Trophoblast cell (in vitro differentiated cells and primary cell): ENCODE measurements around the gene HPF1.

Source experiments
- DNase-seq, 2 donors: peaks; one replicate each; pipeline ENCODE4 v3.0.0-alpha.2; 2016
- H2AFZ ChIP-seq: 2 replicates; pipeline ENCODE4 v1.6.1; 2013; ENCODE audit warnings: low read length, moderate library complexity, mild to moderate bottlenecking; ENCODE audit not compliant: insufficient read depth, poor library complexity
- H2AK5ac ChIP-seq: 2 replicates; pipeline ENCODE4 v1.6.1; 2013; ENCODE audit warnings: mild to moderate bottlenecking, low read length
- H2BK120ac ChIP-seq: 2 replicates; pipeline ENCODE4 v1.6.1; 2013; ENCODE audit warnings: low read length, mild to moderate bottlenecking, moderate library complexity; ENCODE audit not compliant: insufficient read depth, poor library complexity
- H2BK12ac ChIP-seq: 2 replicates; pipeline ENCODE4 v1.6.1; 2013; ENCODE audit warnings: mild to moderate bottlenecking, low read length, moderate library complexity
- H2BK5ac ChIP-seq: 2 replicates; pipeline ENCODE4 v1.6.1; 2013; ENCODE audit warnings: low read length, low read depth, moderate library complexity, mild to moderate bottlenecking; ENCODE audit not compliant: poor library complexity
- H3K14ac ChIP-seq: 2 replicates; pipeline ENCODE4 v1.6.1; 2013; ENCODE audit warnings: mild to moderate bottlenecking, low read length
- H3K18ac ChIP-seq: 2 replicates; pipeline ENCODE4 v1.6.1; 2013; ENCODE audit warnings: mild to moderate bottlenecking, low read length
- H3K23ac ChIP-seq: 2 replicates; pipeline ENCODE4 v1.6.1; 2013; ENCODE audit warnings: low read length
- H3K27ac ChIP-seq: 2 replicates; pipeline ENCODE4 v1.5.1; 2013; ENCODE audit warnings: low read depth, mild to moderate bottlenecking, inconsistent platforms, low read length, moderate library complexity
- H3K27me3 ChIP-seq: 2 replicates; pipeline ENCODE4 v1.6.1; 2013; ENCODE audit warnings: inconsistent platforms, mild to moderate bottlenecking, low read length, moderate library complexity; ENCODE audit not compliant: insufficient read depth
- H3K36me3 ChIP-seq, 2 experiments: 1 replicate in 1 of 2; 2 replicates in 1 of 2; pipeline ENCODE4 v1.6.1; 2013; ENCODE audit warnings: low read length in 2 of 2, mild to moderate bottlenecking in 2 of 2, moderate library complexity in 1 of 2; ENCODE audit not compliant: insufficient read depth in 2 of 2, control insufficient read depth in 1 of 2
- H3K4ac ChIP-seq: 2 replicates; pipeline ENCODE4 v1.6.1; 2013; ENCODE audit warnings: low read depth, mild to moderate bottlenecking, low read length, moderate library complexity
- H3K4me1 ChIP-seq, 2 experiments: 1 replicate in 1 of 2; 2 replicates in 1 of 2; pipeline ENCODE4 v1.6.1; 2013; ENCODE audit warnings: low read length in 2 of 2, mild to moderate bottlenecking in 2 of 2, moderate library complexity in 1 of 2; ENCODE audit not compliant: insufficient read depth in 2 of 2, control insufficient read depth in 1 of 2
- H3K4me2 ChIP-seq: 2 replicates; pipeline ENCODE4 v1.6.1; 2013; ENCODE audit warnings: inconsistent platforms, mild to moderate bottlenecking, low read length, moderate library complexity
- H3K4me3 ChIP-seq: 2 replicates; pipeline ENCODE4 v1.5.1; 2013; ENCODE audit warnings: mild to moderate bottlenecking, low read depth, low read length, inconsistent platforms
- H3K79me1 ChIP-seq: one replicate; pipeline ENCODE4 v1.6.1; 2013; ENCODE audit warnings: low read length
- H3K79me2 ChIP-seq: 2 replicates; pipeline ENCODE4 v1.6.1; 2013; ENCODE audit warnings: low read length, mild to moderate bottlenecking; ENCODE audit not compliant: control insufficient read depth, insufficient read depth, poor library complexity
- H3K9ac ChIP-seq: 2 replicates; pipeline ENCODE4 v1.6.1; 2013; ENCODE audit warnings: mild to moderate bottlenecking, low read length
- H3K9me3 ChIP-seq: 2 replicates; pipeline ENCODE4 v1.6.1; 2013; ENCODE audit warnings: low read depth, mild to moderate bottlenecking, control low read depth, inconsistent platforms, low read length; ENCODE audit not compliant: insufficient read depth
- H4K12ac ChIP-seq: 2 replicates; pipeline ENCODE4 v1.6.1; 2013; ENCODE audit warnings: low read depth, mild to moderate bottlenecking, low read length, moderate library complexity
- H4K8ac ChIP-seq: 2 replicates; pipeline ENCODE4 v1.6.1; 2013; ENCODE audit warnings: low read depth, mild to moderate bottlenecking, low read length, moderate library complexity
- H4K91ac ChIP-seq: one replicate; pipeline ENCODE4 v1.6.1; 2013; ENCODE audit warnings: low read depth, mild to moderate bottlenecking, low read length, moderate library complexity
- whole genome bisulfite sequencing: extraction: QIAGEN DNeasy Blood & Tissue Kit; methylation state at CpG from one replicate; pipeline ENCODE4 v1.1.7; 2013; ENCODE audit warnings: missing lambda C conversion rate; ENCODE audit not compliant: insufficient read length, insufficient coverage; ENCODE audit errors: extremely low coverage; 5-methylcytosine and 5-hydroxymethylcytosine counted together

HPF1 gene

DNA sequence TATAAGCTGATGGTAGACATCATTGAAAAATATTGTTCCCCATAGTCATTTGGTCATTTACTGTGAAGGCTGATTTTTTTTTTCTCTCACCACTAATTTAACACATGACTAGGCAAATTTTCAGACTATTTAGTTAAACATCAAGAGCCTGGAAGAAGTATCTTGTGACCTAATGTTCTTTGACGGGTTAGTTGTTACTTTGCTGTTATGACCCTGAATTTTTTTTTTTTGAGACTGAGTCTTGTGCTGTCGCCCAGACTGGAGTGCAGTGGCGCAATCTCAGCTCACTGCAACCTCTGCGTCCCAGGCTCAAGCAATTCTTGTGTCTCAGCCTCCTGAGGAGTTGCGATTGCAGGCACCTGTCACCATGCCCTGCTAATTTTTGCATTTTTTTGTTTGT lies 67.0 kb downstream of the HPF1 start:
- no peak overlapping the region for H3K27ac ChIP-seq
- no peaks in the 10 kb centered on the region for H3K79me1 ChIP-seq
- no peaks in the 10 kb centered on the region for H3K27me3 ChIP-seq
- no peak overlapping the region for H3K18ac ChIP-seq
- no peak overlapping the region for H4K8ac ChIP-seq
- peaks cover 3 to 6% of the 10 kb centered on the region in 2 experiments for H3K36me3 ChIP-seq
- H3K4me2 ChIP-seq, result no peak overlapping the region
- no peak overlapping the region for H4K12ac ChIP-seq
- no peaks in the 10 kb centered on the region for H3K79me2 ChIP-seq
- no peak overlapping the region for H2AFZ ChIP-seq
- H3K23ac ChIP-seq, result no peak overlapping the region
- H3K4ac ChIP-seq, result no peak overlapping the region
- H2BK120ac ChIP-seq, result no peak overlapping the region
- no peak overlapping the region for H3K9ac ChIP-seq
- H3K4me1 ChIP-seq, result no peaks in the 10 kb centered on the region
- no peak overlapping the region for H2AK5ac ChIP-seq
- WGBS, result no CpG with 5 or more reads among the region's 5 CpGs
- no peak overlapping the region for H3K14ac ChIP-seq
- no peak for DNase-seq
- no peak overlapping the region for H3K4me3 ChIP-seq
- H2BK12ac ChIP-seq, result no peak overlapping the region
- no peak overlapping the region for H4K91ac ChIP-seq
- H2BK5ac ChIP-seq, result no peak overlapping the region
- H3K9me3 ChIP-seq, result no peaks in the 10 kb centered on the region

DNA sequence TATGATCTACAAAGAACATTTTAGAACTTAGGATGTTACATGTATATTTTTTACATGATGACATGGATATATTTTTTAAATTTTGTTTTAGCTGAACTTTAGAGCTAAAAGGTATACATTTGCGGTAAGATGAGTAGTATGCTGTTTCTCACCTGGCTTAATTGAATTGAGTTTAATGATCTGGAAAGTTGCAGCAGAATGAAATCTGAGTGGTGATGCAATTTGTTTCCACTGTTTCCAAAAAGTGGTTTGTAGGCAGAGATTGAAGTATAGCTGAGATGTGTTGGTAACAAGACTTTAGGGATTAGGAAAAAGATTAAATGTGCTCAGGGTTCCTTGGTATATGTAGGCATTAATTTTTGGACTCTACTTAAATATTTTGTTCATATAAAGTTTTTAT lies 68.1 kb downstream of the HPF1 start:
- H3K27me3 ChIP-seq, result no peaks in the 10 kb centered on the region
- H4K12ac ChIP-seq, result no peak overlapping the region
- H2AFZ ChIP-seq, result no peak overlapping the region
- no peak overlapping the region for H4K8ac ChIP-seq
- H4K91ac ChIP-seq, result no peak overlapping the region
- no CpG with 5 or more reads among the region's 1 CpG for WGBS
- no peak overlapping the region for H3K4me2 ChIP-seq
- no peaks in the 10 kb centered on the region for H3K79me1 ChIP-seq
- DNase-seq, result no peak
- no peak overlapping the region for H3K18ac ChIP-seq
- no peak overlapping the region for H2BK120ac ChIP-seq
- no peak overlapping the region for H3K4me3 ChIP-seq
- H3K14ac ChIP-seq, result no peak overlapping the region
- no peak overlapping the region for H2BK12ac ChIP-seq
- H3K9ac ChIP-seq, result no peak overlapping the region
- peaks cover 3 to 6% of the 10 kb centered on the region in 2 experiments for H3K36me3 ChIP-seq
- H3K79me2 ChIP-seq, result no peaks in the 10 kb centered on the region
- no peak overlapping the region for H2BK5ac ChIP-seq
- no peak overlapping the region for H3K27ac ChIP-seq
- no peaks in the 10 kb centered on the region for H3K4me1 ChIP-seq
- no peak overlapping the region for H3K4ac ChIP-seq
- H3K9me3 ChIP-seq, result no peaks in the 10 kb centered on the region
- H2AK5ac ChIP-seq, result no peak overlapping the region
- H3K23ac ChIP-seq, result no peak overlapping the region

DNA sequence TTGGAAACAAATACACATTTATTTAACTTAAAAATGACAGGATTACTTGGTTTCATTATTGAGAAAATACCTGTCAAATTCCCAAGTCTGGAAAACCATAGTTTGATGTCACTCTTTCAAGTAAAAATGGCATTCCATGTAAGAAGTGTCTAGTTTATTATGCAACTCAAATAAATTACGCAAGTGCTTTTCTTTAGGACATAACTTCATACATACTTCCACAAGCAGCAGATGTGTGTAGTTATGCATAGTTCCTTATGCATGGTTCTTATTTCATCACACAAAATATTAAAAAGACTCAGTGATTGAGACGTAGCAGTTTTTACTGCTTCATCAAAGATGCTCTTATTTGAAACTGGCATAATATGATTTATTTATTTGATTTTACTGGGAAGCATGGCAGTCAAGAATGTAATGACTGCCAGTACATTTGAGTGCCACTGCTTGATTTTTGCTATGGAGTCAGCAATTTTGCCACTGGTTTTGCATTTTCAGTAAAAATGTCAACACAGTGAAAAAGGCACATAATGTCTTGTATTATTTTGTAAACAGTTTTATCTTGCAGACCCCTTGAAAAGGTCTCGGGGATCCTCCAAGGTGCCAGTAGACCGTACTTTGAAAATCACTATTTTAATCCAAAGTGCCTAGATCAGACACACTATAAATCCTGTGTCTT lies 75.2 kb downstream of the HPF1 start:
- Histone ChIP-seq H3K9me3 (no peaks in the 10 kb centered on the region), H3K14ac (no peak overlapping the region), H4K8ac (no peak overlapping the region), H3K27me3 (no peaks in the 10 kb centered on the region), H3K27ac (no peak overlapping the region), H2BK12ac (no peak overlapping the region), H2BK120ac (no peak overlapping the region), H3K4me2 (no peak overlapping the region), H2AFZ (no peak overlapping the region), H3K79me2 (no peaks in the 10 kb centered on the region), H4K12ac (no peak overlapping the region), H2AK5ac (no peak overlapping the region), H3K4me1 (no peaks in the 10 kb centered on the region), H3K36me3 (peaks cover 7 to 9% of the 10 kb centered on the region in 2 experiments), H3K9ac (no peak overlapping the region), H3K4ac (no peak overlapping the region), H2BK5ac (no peak overlapping the region), H3K79me1 (no peaks in the 10 kb centered on the region), H4K91ac (no peak overlapping the region), H3K23ac (no peak overlapping the region), H3K4me3 (no peak overlapping the region), H3K18ac (no peak overlapping the region)
- WGBS, result no CpG with 5 or more reads among the region's 4 CpGs
- DNase-seq, result peak; percentile 20 to 78
